Measurements from ENCODE around the gene OXCT1.
A peak's percentile ranks its signal among the peaks of the same experiment; 100 is the strongest.

Gene OXCT1

DNA sequence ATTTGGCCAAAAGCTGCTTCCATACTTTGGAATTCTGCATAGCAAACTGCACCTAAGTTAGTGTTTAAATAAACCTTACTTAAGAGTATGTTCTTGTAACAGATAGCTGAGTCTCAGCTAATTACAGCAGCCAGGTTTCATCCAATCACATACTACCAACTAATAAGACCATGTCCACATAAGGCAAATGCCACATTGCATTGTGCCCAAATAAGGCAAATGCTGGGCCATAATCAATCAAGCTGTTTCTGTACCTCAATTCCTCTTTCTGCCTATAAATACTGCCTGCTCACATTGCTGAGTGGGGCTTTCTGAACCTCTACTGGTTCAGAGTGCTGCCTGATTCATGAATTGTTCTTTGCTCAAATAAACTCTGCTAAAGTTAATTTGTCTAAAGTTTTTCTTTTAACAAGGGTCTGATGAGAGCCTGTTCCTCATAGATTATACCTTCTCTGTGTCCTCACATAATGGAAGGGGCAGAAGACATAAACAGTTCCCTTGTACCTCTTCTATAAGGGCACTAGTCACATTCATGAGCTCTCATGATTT, 4.4 kb upstream of the OXCT1 start:
- TF ChIP-seq, protein P1, sequence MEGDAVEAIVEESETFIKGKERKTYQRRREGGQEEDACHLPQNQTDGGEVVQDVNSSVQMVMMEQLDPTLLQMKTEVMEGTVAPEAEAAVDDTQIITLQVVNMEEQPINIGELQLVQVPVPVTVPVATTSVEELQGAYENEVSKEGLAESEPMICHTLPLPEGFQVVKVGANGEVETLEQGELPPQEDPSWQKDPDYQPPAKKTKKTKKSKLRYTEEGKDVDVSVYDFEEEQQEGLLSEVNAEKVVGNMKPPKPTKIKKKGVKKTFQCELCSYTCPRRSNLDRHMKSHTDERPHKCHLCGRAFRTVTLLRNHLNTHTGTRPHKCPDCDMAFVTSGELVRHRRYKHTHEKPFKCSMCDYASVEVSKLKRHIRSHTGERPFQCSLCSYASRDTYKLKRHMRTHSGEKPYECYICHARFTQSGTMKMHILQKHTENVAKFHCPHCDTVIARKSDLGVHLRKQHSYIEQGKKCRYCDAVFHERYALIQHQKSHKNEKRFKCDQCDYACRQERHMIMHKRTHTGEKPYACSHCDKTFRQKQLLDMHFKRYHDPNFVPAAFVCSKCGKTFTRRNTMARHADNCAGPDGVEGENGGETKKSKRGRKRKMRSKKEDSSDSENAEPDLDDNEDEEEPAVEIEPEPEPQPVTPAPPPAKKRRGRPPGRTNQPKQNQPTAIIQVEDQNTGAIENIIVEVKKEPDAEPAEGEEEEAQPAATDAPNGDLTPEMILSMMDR (IDR thresholded peaks at IDR 0.05; ENCODE audit: low read depth, low read length, missing control alignments): no peak
- DNase-seq (ENCODE audit: extremely low read depth, low read depth): no peak

DNA sequence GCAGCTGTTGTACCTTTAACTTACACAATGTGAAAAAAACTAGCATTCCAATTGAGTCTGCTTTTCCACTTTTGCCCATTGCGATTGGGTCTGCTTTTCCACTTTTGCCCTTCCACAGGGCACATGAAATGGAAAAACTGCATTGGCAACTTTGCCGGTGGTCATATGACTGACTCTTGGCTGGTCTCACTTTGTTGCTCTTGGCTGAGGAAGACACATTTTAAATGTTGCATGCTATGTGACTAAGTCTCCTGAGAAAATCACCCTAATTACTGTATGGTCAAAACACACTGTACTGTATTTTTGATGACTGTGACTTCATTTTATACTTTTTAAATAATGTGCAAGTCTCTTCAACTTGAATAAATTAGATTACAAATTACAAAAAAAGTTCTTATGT, 1.6 kb upstream of the OXCT1 start:
- no peak for DNase-seq (ENCODE audit: extremely low read depth, low read depth)
- TF ChIP-seq, protein P1 (IDR thresholded peaks at IDR 0.05; ENCODE audit: low read depth, low read length, missing control alignments): no peak
- no peak overlapping the region for H3K4me3 ChIP-seq (replicated peaks; ENCODE audit: low read depth, low read length)

More for the DNA sequence above, 4.4 kb upstream of the OXCT1 start:
- H3K4me3 ChIP-seq (replicated peaks; ENCODE audit: low read depth, low read length): no peak overlapping the region

DNA sequence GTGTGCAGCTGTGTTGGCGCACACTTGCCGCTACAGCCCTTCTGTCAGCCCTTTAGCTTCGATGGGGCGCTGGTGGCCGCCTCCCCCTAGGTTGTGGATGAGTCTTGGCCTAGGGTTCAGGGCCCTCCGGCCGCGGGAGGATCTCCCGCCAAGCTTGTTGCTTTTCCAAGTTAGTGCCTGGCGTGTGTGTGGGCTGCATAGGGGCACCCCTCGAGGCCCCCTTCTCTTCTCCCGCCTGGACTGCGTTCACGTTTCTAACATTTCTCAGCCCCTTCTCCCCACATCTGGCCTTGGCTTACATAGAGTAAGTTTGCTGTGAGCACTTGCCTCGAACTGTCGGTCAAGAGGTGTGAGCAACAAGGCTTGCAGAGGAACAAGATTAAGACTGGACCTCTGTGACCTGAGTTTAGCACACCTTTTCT, 413 bp upstream of the OXCT1 start:
- DNase-seq (ENCODE audit: extremely low read depth, low read depth): no peak
- H3K4me3 ChIP-seq (replicated peaks; ENCODE audit: low read depth, low read length): peak overlapping the region; percentile 91
- TF ChIP-seq, protein P1 (IDR thresholded peaks at IDR 0.05; ENCODE audit: low read depth, low read length, missing control alignments): no peak

DNA sequence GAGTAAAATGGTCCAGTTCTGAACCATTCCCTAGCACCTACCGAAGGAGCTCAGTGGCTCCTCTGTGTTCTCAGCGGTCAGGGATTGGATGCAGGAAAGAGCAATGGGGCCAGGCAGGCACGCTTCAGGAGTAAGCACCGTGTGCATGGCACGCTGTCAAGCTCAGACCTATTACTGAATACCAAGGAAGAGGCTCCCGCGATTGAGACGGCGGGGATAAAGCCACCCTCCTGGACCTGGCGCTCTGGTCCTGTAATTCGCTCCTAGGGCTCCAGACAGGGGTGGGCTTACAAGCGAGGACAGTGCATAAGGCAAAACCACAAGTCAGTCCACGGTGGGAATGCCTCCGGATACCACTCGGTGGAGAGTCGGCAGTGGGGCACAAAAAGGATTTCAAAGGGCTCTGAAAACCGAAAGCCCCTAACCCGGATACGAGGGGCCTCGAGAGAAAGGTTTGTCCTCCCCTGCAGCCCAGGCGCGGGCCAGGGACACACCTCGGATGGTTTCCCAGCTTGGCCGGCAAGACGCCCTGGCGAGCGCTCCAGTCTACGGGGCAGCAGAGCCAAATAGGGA, 988 bp downstream of the OXCT1 start:
- no peak for DNase-seq (ENCODE audit: extremely low read depth, low read depth)

DNA sequence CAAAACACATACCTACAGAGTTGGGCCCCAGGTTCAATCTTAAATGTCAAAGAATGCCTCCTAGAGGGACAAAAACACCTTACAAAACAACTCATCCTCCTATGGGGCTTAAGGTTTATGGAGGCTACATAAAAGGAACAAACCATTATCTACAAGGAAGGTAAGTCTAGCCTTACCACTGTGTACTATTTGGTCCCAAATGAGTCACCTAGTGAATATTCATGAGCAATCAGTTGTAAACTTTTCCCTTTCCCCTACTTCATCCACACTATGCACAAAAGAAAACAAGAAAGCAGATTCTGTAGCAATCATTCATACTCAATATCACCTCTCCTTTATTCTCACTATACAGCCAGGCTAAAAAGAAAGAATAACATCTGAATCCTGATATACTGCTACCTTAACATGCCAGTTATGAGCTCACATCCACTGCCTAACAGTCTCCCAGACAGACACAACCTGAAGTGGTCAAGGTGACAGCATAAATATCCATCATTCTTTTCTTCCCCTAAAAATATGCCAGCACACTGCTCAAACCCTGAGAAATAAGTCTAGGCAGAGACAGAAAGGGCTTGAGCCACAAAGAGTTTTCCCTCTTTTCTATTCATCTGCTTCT, 6.2 kb downstream of the OXCT1 start:
- TF ChIP-seq, protein P1 (IDR thresholded peaks at IDR 0.05; ENCODE audit: low read depth, low read length, missing control alignments): no peak
- DNase-seq (ENCODE audit: extremely low read depth, low read depth): no peak

More for the DNA sequence above, 988 bp downstream of the OXCT1 start:
- H3K4me3 ChIP-seq (replicated peaks; ENCODE audit: low read depth, low read length): peak overlapping the region; percentile 91
- TF ChIP-seq, protein P1 (IDR thresholded peaks at IDR 0.05; ENCODE audit: low read depth, low read length, missing control alignments): no peak

DNA sequence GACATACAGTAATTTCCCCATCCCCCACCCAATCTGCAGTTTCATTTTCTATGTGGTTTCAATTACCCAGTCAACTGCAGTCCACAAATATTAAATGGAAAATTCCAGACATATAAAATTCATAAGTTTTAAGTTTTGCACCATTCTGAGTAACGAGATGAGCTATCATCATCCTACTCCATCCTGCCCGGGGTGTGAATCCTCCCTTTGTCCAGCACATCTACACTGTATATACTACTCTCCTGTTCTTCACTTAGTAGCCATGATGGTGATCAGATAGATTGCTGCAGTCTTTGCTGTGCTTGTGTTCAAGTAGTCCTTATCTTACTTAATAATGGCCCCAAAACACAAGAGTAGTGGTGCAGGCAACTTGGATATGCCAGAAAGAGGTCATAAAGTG, 11.3 kb downstream of the OXCT1 start:
- DNase-seq (ENCODE audit: extremely low read depth, low read depth): no peak
- no peak overlapping the region for H3K4me3 ChIP-seq (replicated peaks; ENCODE audit: low read depth, low read length)

More for the DNA sequence above, 6.2 kb downstream of the OXCT1 start:
- H3K4me3 ChIP-seq (replicated peaks; ENCODE audit: low read depth, low read length): no peak overlapping the region

More for the DNA sequence above, 11.3 kb downstream of the OXCT1 start:
- TF ChIP-seq, protein P1 (IDR thresholded peaks at IDR 0.05; ENCODE audit: low read depth, low read length, missing control alignments): no peak

Data from HFF-Myc (cell line).